Upper lobe of left lung (tissue), 4 donors: ENCODE results near the gene EPS15.

Experiments used
- CTCF ChIP-seq, 6 experiments: fragments of 450-650 bp in 4 of 6; fragments of 200-600 bp in 2 of 6; sonication (generic) in 2 of 6; IDR thresholded peaks; one replicate each; pipeline ENCODE4 v1.5.1; 2016 to 2019; ENCODE audit warnings: antibody characterized with exemption in 6 of 6
- EP300 ChIP-seq, 4 donors: sonication (generic); formaldehyde crosslinking; IDR thresholded peaks; one replicate each; pipeline ENCODE4 v1.5.1; 2017; ENCODE audit warnings: antibody characterized with exemption in 4 of 4, control low read depth in 2 of 4
- POLR2A ChIP-seq, 4 donors: fragments of 450-650 bp; IDR thresholded peaks; one replicate each; pipeline ENCODE4 v1.5.1; 2016 to 2017; ENCODE audit warnings: antibody characterized with exemption in 4 of 4, mild to moderate bottlenecking in 2 of 4

- TF ChIP-seq CTCF (IDR thresholded peaks at IDR 0.05) (no peak), POLR2A (IDR thresholded peaks at IDR 0.05) (no peak), EP300 (IDR thresholded peaks at IDR 0.05) (no peak)
Measured at GRCh38 chr1:51369171-51369570, 149.9 kb downstream of the EPS15 start.
